Fibroblast of pulmonary artery (primary cell): Measurements from ENCODE around the gene NUMB.

ENCODE experiments used
- DNase-seq: peaks from one replicate; pipeline ENCODE4 v3.0.0-alpha.2; 2010; ENCODE audit warnings: low read depth
- H3K4me3 ChIP-seq: replicated peaks from 2 replicates; pipeline ENCODE4 v1.5.1; 2011; ENCODE audit warnings: low read depth, mild to moderate bottlenecking, control low read depth, low read length, moderate library complexity
- CTCF ChIP-seq: IDR thresholded peaks from 2 replicates; pipeline ENCODE4 v1.5.1; 2011; ENCODE audit warnings: mild to moderate bottlenecking, control low read depth, low read length, inconsistent platforms; ENCODE audit errors: missing control alignments

Gene NUMB

GRCh38 chr14:73492043-73492552, 33.8 kb upstream of the NUMB start:
- no peak for TF ChIP-seq CTCF
- DNase-seq = no peak

GRCh38 chr14:73491256-73492042, 33.1 kb upstream of the NUMB start:
- no peak for TF ChIP-seq CTCF
- peak; percentile 60 for DNase-seq
- H3K4me3 ChIP-seq = peak overlapping the region; percentile 67

More at GRCh38 chr14:73492043-73492552, 33.8 kb upstream of the NUMB start:
- peak overlapping the region; percentile 67 for H3K4me3 ChIP-seq

GRCh38 chr14:73489481-73490175, 31.3 kb upstream of the NUMB start:
- TF ChIP-seq CTCF = no peak
- no peak for DNase-seq
- H3K4me3 ChIP-seq = no peak overlapping the region

GRCh38 chr14:73478684-73479083, 20.3 kb upstream of the NUMB start:
- H3K4me3 ChIP-seq = no peak overlapping the region
- TF ChIP-seq CTCF = no peak
- DNase-seq = no peak

DNA sequence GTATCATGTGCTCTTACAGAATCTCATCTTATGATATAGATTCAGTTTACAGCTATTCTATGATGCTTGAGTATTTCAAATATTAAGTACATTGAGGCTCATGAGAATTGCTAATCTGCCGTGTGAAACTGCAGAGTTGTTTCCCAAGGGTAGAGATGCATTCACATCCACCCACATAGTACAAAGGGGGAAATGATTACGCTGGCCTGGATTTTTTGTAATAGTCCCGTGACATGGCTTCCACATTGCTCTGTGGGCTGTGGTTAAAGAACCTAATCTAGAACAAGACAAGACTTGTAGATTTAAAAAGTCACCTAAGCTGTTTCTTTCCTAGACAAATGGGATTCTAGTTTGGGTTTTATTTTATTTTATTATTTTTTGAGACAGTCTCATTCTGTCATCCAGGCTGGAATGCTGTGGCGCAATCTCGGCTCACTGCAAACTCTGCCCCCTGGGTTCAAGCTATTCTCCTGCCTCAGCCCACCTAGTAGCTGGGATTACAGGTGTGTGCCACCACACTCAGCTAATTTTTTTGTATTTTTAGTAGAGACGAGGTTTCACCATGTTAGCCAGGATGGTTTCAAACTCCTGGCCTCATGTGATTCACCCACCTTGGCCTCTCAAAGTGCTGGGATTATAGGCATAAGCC, 19.4 kb upstream of the NUMB start:
- DNase-seq = peak; percentile 80
- H3K4me3 ChIP-seq = no peak overlapping the region
- TF ChIP-seq CTCF = no peak

DNA sequence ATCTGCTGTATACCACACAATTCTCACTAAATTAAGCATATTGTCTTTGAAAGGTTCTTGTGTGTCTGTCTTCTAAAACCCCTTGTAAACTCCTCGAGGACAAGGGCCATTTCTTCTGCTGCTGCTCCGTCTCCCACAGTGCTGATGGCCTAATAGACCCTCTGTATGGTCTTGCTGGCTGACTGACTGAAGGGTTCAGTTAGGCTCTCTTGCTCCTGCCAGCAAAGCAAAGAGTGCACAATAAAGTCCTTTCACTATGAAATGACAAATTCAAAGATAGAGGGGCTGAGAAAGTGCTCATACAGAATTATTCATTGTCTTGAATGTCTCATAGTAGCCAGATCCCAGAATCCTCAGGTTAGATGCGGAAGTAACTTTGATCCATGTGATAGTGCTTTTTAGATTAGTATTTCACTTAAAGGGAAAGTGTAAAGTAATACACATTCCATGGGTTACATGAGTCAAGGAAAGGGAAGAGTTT, 18.1 kb upstream of the NUMB start:
- TF ChIP-seq CTCF = no peak
- H3K4me3 ChIP-seq = no peak overlapping the region
- no peak for DNase-seq
